Glutamatergic neuron (in vitro differentiated cells): ENCODE measurements around the gene NTF4. TPM values are rescaled to one million over a fixed set of nuclear protein-coding genes. Genes with fewer than 3 reads are reported as not detected.
"Not testable (repeated sequence)": the region's sequence is repeated elsewhere in the genome, so short reads cannot be mapped to it uniquely, and the experiment has no call there.

Source experiments
- DNase-seq: peaks from one replicate; pipeline ENCODE4 v3.0.0; 2022
- H3K27ac Mint-ChIP-seq: one replicate; pipeline ENCODE4 v1.8.0; 2020; ENCODE audit warnings: mild to moderate bottlenecking, mixed read lengths, inconsistent platforms; ENCODE audit not compliant: unreplicated experiment
- H3K27me3 Mint-ChIP-seq: one replicate; pipeline ENCODE4 v1.8.0; 2020; ENCODE audit warnings: mild to moderate bottlenecking, moderate library complexity, mixed read lengths, inconsistent platforms; ENCODE audit not compliant: unreplicated experiment
- H3K36me3 Mint-ChIP-seq: one replicate; pipeline ENCODE4 v1.8.0; 2020; ENCODE audit warnings: mild to moderate bottlenecking, mixed read lengths, inconsistent platforms; ENCODE audit not compliant: unreplicated experiment
- H3K4me1 Mint-ChIP-seq: one replicate; pipeline ENCODE4 v1.8.0; 2020; ENCODE audit warnings: mild to moderate bottlenecking, low read depth, mixed read lengths, inconsistent platforms; ENCODE audit not compliant: unreplicated experiment
- H3K4me3 Mint-ChIP-seq: one replicate; pipeline ENCODE4 v1.8.0; 2020; ENCODE audit warnings: mild to moderate bottlenecking, mixed read lengths, inconsistent platforms; ENCODE audit not compliant: unreplicated experiment
- H3K9me3 Mint-ChIP-seq: one replicate; pipeline ENCODE4 v1.8.0; 2020; ENCODE audit warnings: mild to moderate bottlenecking, moderate library complexity, mixed read lengths, inconsistent platforms; ENCODE audit not compliant: unreplicated experiment
- total RNA-seq: library from RNA; stranded (reverse); fragmentation: NEBNext Ultra II Directional; extraction: Animal tissue kit (Norgen Biotek cat#: 25700); gene quantifications from one replicate; pipeline ENCODE4 v1.2.1, GENCODE V29; 2021; ENCODE audit not compliant: unreplicated experiment
- TF ChIP-seq, protein P1 (sequence below): fragments of 200-600 bp; sonication (generic); IDR thresholded peaks from one replicate; pipeline ENCODE4 v1.5.0; 2021; ENCODE audit not compliant: partially characterized antibody, unreplicated experiment

The NTF4 gene
- total RNA-seq, 1 donor from 2014 or later: not detected

DNA sequence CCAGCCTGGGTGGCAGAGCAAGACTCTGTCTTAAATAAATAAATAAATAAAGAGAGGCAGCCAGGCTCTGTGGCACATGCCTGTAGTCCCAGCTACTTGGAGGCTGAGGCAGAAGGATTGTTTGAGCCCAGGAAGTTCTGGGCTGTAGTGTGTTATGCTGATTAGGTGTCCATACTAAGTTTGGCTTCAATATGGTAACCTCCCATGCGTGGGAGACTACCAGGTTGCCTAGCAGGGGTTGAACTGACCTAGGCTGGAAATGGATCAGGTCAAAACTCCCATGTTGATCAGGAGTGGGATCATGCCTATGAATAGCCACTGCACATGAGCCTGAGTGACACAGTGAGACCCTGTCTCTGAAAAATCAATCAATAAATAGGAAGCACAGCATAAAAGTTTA lies 16.7 kb upstream of the NTF4 start:
- H3K27me3 Mint-ChIP-seq: peaks cover 10% of the 10 kb centered on the region
- TF ChIP-seq, protein P1, sequence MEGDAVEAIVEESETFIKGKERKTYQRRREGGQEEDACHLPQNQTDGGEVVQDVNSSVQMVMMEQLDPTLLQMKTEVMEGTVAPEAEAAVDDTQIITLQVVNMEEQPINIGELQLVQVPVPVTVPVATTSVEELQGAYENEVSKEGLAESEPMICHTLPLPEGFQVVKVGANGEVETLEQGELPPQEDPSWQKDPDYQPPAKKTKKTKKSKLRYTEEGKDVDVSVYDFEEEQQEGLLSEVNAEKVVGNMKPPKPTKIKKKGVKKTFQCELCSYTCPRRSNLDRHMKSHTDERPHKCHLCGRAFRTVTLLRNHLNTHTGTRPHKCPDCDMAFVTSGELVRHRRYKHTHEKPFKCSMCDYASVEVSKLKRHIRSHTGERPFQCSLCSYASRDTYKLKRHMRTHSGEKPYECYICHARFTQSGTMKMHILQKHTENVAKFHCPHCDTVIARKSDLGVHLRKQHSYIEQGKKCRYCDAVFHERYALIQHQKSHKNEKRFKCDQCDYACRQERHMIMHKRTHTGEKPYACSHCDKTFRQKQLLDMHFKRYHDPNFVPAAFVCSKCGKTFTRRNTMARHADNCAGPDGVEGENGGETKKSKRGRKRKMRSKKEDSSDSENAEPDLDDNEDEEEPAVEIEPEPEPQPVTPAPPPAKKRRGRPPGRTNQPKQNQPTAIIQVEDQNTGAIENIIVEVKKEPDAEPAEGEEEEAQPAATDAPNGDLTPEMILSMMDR: no peak
- no peak for DNase-seq
- H3K27ac Mint-ChIP-seq: no peak overlapping the region
- H3K4me1 Mint-ChIP-seq: peaks cover 4% of the 10 kb centered on the region
- peaks cover 13% of the 10 kb centered on the region for H3K9me3 Mint-ChIP-seq
- H3K4me3 Mint-ChIP-seq: no peak overlapping the region
- no peaks in the 10 kb centered on the region for H3K36me3 Mint-ChIP-seq

DNA sequence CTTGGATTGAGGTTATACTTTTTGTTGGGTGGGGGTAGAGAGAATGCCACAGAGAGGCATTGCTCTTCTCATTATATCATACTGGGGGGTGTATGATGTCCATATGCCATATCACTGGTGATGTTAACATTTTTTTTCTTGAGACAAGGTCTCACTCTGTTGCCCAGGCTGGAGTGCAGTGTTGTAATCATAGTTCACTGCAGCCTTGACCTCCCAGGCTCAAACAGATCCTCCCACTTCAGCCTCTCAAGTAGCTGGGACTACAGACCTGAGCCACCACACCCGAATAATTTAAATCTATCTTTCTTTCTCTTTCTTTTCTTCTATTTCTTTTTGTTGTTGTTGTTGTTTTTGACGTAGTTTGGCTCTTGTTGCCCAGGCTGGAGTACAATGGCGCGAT lies 15.8 kb upstream of the NTF4 start:
- Mint-ChIP-seq H3K27me3 (peaks cover 9% of the 10 kb centered on the region), H3K27ac (no peak overlapping the region), H3K9me3 (peaks cover 8% of the 10 kb centered on the region), H3K4me3 (no peak overlapping the region), H3K4me1 (peaks cover 4% of the 10 kb centered on the region), H3K36me3 (no peaks in the 10 kb centered on the region)
- TF ChIP-seq, protein P1: no peak
- DNase-seq: no peak

DNA sequence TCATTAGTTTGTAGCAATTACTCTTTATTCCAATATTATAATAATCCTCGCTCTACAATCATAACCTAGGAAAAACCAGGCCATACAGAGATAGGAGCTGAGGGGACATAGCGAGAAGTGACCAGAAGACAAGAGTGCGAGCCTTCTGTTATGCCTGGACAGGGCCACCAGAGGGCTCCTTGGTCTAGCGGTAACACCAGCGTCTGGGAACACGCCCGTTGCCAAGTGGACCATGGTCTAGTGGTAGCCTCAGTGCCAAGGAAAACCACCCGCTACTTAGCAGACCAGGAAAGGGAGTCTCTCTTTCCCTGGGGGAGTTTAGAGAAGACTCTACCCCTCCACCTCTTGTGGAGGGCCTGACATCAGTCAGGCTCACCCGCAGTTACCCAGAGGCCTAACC lies 10.3 kb upstream of the NTF4 start:
- not testable (repeated sequence) for H3K9me3 Mint-ChIP-seq, H3K27ac Mint-ChIP-seq, H3K4me1 Mint-ChIP-seq, H3K4me3 Mint-ChIP-seq
- TF ChIP-seq, protein P1: peak; percentile 74
- H3K36me3 Mint-ChIP-seq: peaks cover 17% of the 10 kb centered on the region
- peaks cover 20% of the 10 kb centered on the region for H3K27me3 Mint-ChIP-seq
- peak; percentile 70 for DNase-seq

DNA sequence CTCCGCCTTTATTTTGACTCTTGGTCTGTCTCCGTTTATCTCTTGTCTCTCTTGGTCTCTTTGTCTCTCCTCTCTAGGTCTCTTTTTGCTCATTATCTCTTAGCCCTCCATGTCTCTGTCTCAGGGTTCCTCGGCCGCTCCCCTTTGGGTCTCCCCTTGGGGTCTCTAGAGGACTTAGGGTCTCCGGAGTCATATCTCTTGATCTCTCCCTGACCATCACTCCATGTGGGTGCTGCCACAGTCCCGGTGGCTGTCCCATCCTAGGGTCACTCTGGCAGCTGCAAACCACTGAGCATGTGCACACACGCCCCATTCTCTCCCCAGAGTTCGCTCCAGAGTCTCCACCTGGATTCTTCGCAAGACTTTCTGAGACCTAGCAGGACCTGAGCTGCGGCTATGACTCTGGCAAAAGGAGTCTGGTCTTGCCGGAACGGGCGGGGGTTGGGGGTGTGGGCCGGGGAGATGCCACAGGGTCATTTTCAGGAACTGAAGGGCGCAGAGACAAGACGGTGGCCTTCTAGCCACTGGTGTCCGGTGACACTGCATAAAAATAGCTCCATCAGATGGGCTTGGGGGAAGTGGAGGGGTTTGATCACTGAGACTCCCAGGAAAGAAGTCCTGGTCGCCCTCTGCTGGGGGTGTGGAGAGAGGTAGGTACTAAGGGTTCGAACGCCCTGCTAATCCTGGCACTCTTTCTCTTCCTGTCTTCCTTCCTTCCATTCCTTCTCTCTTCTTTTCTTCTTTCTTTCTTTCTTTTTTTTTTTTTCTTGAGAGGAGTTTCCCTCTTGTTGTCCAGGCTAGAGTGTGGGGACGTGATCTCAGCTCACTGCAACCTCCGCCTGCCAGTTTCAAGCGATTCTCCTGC lies 9.1 kb upstream of the NTF4 start:
- peak; percentile 51 for DNase-seq
- H3K4me3 Mint-ChIP-seq: peak overlapping the region; percentile 43
- peaks cover 22% of the 10 kb centered on the region for H3K27me3 Mint-ChIP-seq
- H3K4me1 Mint-ChIP-seq: no peaks in the 10 kb centered on the region
- H3K9me3 Mint-ChIP-seq: peaks cover 7% of the 10 kb centered on the region
- peaks cover 18% of the 10 kb centered on the region for H3K36me3 Mint-ChIP-seq
- H3K27ac Mint-ChIP-seq: peak overlapping the region; percentile 13
- TF ChIP-seq, protein P1: no peak

DNA sequence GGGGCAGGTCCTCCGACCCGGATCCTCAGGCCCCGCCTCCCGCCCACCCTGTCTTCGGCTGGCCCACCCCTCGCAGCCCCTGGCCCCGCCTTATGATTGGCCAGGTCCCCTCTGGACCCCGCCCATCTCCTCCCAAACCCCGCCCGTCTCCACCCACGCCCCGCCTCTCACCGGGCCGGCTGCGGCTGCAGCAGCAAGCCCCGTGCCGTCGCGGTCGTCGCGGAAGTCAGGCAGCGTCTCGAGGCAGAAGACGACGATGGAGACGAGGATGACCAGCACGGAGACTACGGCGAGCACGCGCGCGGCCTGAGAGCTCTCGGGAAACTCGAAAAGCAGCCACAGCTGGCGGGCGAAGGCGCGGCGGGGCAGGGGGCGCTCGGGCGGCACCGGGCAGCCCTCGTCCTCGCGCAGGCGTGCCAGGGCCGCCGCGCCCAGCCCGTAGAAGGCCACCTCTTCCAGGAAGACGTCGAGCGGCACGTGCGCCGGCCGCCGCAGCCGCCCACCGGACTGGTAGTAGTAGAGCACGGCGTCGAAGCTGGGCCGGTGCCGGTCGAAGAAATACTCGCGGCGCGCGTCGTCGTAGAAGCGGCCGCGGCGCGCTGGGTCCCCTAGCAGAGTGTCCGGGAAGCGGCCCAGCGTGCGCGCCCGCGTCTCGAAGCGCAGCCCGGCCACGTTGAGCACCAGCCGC lies 7.4 kb upstream of the NTF4 start:
- TF ChIP-seq, protein P1: no peak
- Mint-ChIP-seq H3K4me1 (peaks cover 4% of the 10 kb centered on the region), H3K4me3 (no peak overlapping the region), H3K9me3 (peaks cover 4% of the 10 kb centered on the region), H3K27ac (no peak overlapping the region), H3K36me3 (peaks cover 22% of the 10 kb centered on the region), H3K27me3 (peaks cover 25% of the 10 kb centered on the region)
- DNase-seq: peak; percentile 59
